K562 (cell line): Measurements from ENCODE around the gene SCYL3. TPM values are rescaled to one million over a fixed set of nuclear protein-coding genes. Genes with fewer than 3 reads are reported as not detected.

Experiments used
- ATAC-seq: fragments of 200-7000 bp; cut with Tn5 transposase; 3 replicates; pipeline ENCODE4 v1.9.1; 2020; ENCODE audit warnings: moderate library complexity
- BruUV-seq: library from RNA; stranded (reverse); fragments of 400-500 nt; replicated peaks from 2 replicates; lab custom pipeline; 2021; lab: Mats Ljungman, UMichigan
- CTCF ChIA-PET: fragments of 300-600 bp; formaldehyde crosslinking; extraction: SDS; loops from one replicate; lab custom pipeline; 2021; ENCODE audit warnings: low intra/inter-chr PET ratio; lab: Yijun Ruan, JAX
- POLR2A ChIA-PET: fragments of 300-600, 350-650 bp; sonication (Branson Sonifier 250); formaldehyde crosslinking; extraction: SDS; loops from one replicate; lab custom pipeline; 2021; ENCODE audit warnings: antibody characterized with exemption, inconsistent platforms; lab: Yijun Ruan, JAX
- DNase-seq, 4 experiments: peaks; one replicate each; pipeline versions ENCODE4 v3.0.0 to v3.0.0-alpha.2; 2011 to 2018; ENCODE audit warnings: low spot score in 3 of 4, mixed read lengths in 3 of 4; ENCODE audit errors: extremely low read depth in 1 of 4
- FAIRE-seq: peaks from 2 replicates; lab custom pipeline; 2011; peaks lifted over from hg19 to GRCh38; lab: Jason Lieb, UNC
- H2AFZ ChIP-seq: 2 replicates; pipeline ENCODE4 v1.6.0; 2011; ENCODE audit warnings: low read depth, low read length, control low read depth, inconsistent platforms
- H3K27ac ChIP-seq: fragments of 200-600 bp; 3 replicates; pipeline ENCODE4 v1.8.0; 2011; ENCODE audit warnings: low read depth, mild to moderate bottlenecking, control low read depth, inconsistent platforms, low read length, moderate library complexity, mixed read lengths; ENCODE audit errors: extremely low read depth
- H3K27me3 ChIP-seq, 2 experiments: fragments of 300-600 bp in 1 of 2; 2 replicates in 1 of 2; 3 replicates in 1 of 2; pipeline versions ENCODE4 v1.6.0 to v1.8.0; 2011; ENCODE audit warnings: inconsistent platforms in 2 of 2, low read length in 2 of 2, mild to moderate bottlenecking in 1 of 2, mixed read lengths in 1 of 2, moderate library complexity in 1 of 2; ENCODE audit not compliant: control insufficient read depth in 2 of 2, insufficient read depth in 2 of 2
- H3K36me3 ChIP-seq: fragments of 300-600 bp; 3 replicates; pipeline ENCODE4 v1.8.0; 2011; ENCODE audit warnings: mild to moderate bottlenecking, low read length, inconsistent platforms; ENCODE audit not compliant: control insufficient read depth, insufficient read depth
- H3K4me1 ChIP-seq, 2 experiments: fragments of 200-600 bp in 1 of 2; replicated peaks in 1 of 2; 2 replicates in 1 of 2; 3 replicates in 1 of 2; pipeline versions ENCODE4 v1.5.1 to v1.8.0; 2011; ENCODE audit warnings: inconsistent platforms in 2 of 2, low read length in 2 of 2, mild to moderate bottlenecking in 1 of 2, mixed read lengths in 1 of 2, moderate library complexity in 1 of 2; ENCODE audit not compliant: control insufficient read depth in 2 of 2, insufficient read depth in 2 of 2
- H3K4me2 ChIP-seq: 2 replicates; pipeline ENCODE4 v1.6.1; 2011; ENCODE audit warnings: low read length, control low read depth, inconsistent platforms, mixed read lengths; ENCODE audit not compliant: insufficient read depth
- H3K4me3 ChIP-seq: fragments of 200-600 bp; sonication (generic), shearing (Covaris generic); 2 replicates; pipeline ENCODE4 v1.5.1; 2016; ENCODE audit warnings: control low read depth, inconsistent platforms
- H3K79me2 ChIP-seq: fragments of 200-600 bp; 3 replicates; pipeline ENCODE4 v1.8.0; 2011; ENCODE audit warnings: low read length, inconsistent platforms; ENCODE audit not compliant: control insufficient read depth, insufficient read depth
- H3K9ac ChIP-seq, 2 experiments: 2 replicates each; pipeline versions ENCODE4 v1.6.0 to v1.6.1; 2011; ENCODE audit warnings: low read depth in 2 of 2, low read length in 2 of 2, control low read depth in 1 of 2, inconsistent platforms in 1 of 2, mild to moderate bottlenecking in 1 of 2, mixed read lengths in 1 of 2; ENCODE audit not compliant: insufficient read depth in 1 of 2
- H3K9me1 ChIP-seq: one replicate; pipeline ENCODE4 v1.6.0; 2011; ENCODE audit warnings: inconsistent platforms, mild to moderate bottlenecking, low read length, moderate library complexity; ENCODE audit not compliant: control insufficient read depth, insufficient read depth
- H3K9me3 ChIP-seq: replicated peaks from 2 replicates; pipeline ENCODE4 v1.5.1; 2011; ENCODE audit warnings: low read depth, low read length, inconsistent platforms; ENCODE audit not compliant: control insufficient read depth, insufficient read depth
- H4K20me1 ChIP-seq: replicated peaks from 2 replicates; pipeline ENCODE4 v1.6.1; 2011; ENCODE audit warnings: low read length, inconsistent platforms, mixed read lengths; ENCODE audit not compliant: control insufficient read depth, insufficient read depth
- HBP1 ChIP-seq: fragments of 450-650 bp; formaldehyde crosslinking; IDR thresholded peaks from 2 replicates; pipeline ENCODE4 v1.4.0; 2022; ENCODE audit warnings: missing genetic modification characterization
- PYGO2 ChIP-seq: fragments of 450-650 bp; IDR thresholded peaks from 2 replicates; pipeline ENCODE4 v1.6.1; 2016; ENCODE audit warnings: mild to moderate bottlenecking, missing genetic modification characterization, moderate library complexity, missing compliant biosample characterization
- ZNF79 ChIP-seq: fragments of 250-450 bp; sonication (Bioruptor Pico); IDR thresholded peaks from 2 replicates; pipeline ENCODE4 v1.4.0; 2020; ENCODE audit warnings: low read depth, mild to moderate bottlenecking, moderate library complexity
- WGBS: fragments of 100-300 bp; shearing (Covaris generic); methylation state at CpG from one replicate; pipeline ENCODE4 v1.1.6; 2016; ENCODE audit warnings: low coverage, mixed read lengths; ENCODE audit not compliant: insufficient coverage; ENCODE audit errors: missing lambda C conversion rate; 5-methylcytosine and 5-hydroxymethylcytosine counted together
- in situ Hi-C: fragments of 300-500 bp; cut with MboI; formaldehyde crosslinking; loops from 4 replicates; pipeline ENCODE4 v1.15.0; 2018; ENCODE audit warnings: inconsistent platforms, mixed read lengths
- intact Hi-C: fragments of 100-400 bp; cut with micrococcal nuclease; formaldehyde crosslinking; loops from 2 replicates; pipeline ENCODE4 v1.14.2; 2022
- polyA plus RNA-seq, 8 experiments: library from polyadenylated mRNA; depleted of rRNA in 4 of 8; stranded (reverse) in 5 of 8; unstranded in 3 of 8; fragments of >200 nt; fragmentation: Nextera tagmentation in 2 of 8; fragmentation: Illumina TruSeq in 1 of 8; extraction: Ambion mirVana in 2 of 8; extraction: Trizol in 1 of 8; gene quantifications; 2 replicates each; pipeline versions ENCODE4 v1.2.1 to v1.2.3, GENCODE V29; 2011 to 2014; ENCODE audit warnings: inconsistent platforms in 1 of 8, missing spikeins in 1 of 8
- total RNA-seq, 7 experiments: library from RNA; depleted of rRNA in 6 of 7; stranded (reverse); fragments of >200 nt in 6 of 7; fragmentation: Illumina TruSeq in 2 of 7; extraction: Trizol in 2 of 7; gene quantifications; 2 replicates each; pipeline versions ENCODE4 v1.2.1 to v1.2.3, GENCODE V29; 2011 to 2021; ENCODE audit warnings: low replicate concordance in 1 of 7
- TF ChIP-seq, protein P1 (sequence below): fragments of 250-450 bp; sonication (Bioruptor Pico); IDR thresholded peaks from 2 replicates; pipeline ENCODE4 v1.8.0; 2022; ENCODE audit warnings: moderate library complexity, mild to moderate bottlenecking, inconsistent platforms
- TF ChIP-seq, protein P2 (sequence below): fragments of 200-800 bp; sonication (Bioruptor generic); IDR thresholded peaks from 2 replicates; pipeline ENCODE4 v1.6.1; 2016; ENCODE audit warnings: missing genetic modification characterization, missing compliant biosample characterization

The SCYL3 gene
- total and polyA plus RNA-seq, 9 of the 15 experiments (the other 6 are each of a cell fraction or from before 2014, with no cell fraction given): 3.6 to 11.4 (median 7.1) TPM

- Histone ChIP-seq H3K36me3 (peaks cover 85% of the 10 kb centered on the region), H3K9me3 (no peaks in the 10 kb centered on the region), H4K20me1 (no peaks in the 10 kb centered on the region), H3K27me3 (no peaks in the 10 kb centered on the region), H3K4me1 (no peaks in the 10 kb centered on the region), H3K9ac (no peak overlapping the region), H3K9me1 (no peaks in the 10 kb centered on the region), H3K79me2 (no peaks in the 10 kb centered on the region), H3K4me2 (no peak overlapping the region), H3K27ac (no peak overlapping the region), H2AFZ (no peak overlapping the region), H3K4me3 (no peak overlapping the region)
- BruUV-seq: no TSS peak
- TF ChIP-seq HBP1 (CRISPR knock-in tag): no peak
- ATAC-seq (no peak), FAIRE-seq (no peak), DNase-seq (no peak)
- intact Hi-C loops (loop anchor here (10.0 kb wide), 1 partner anchor 340 kb away; no protein-coding TSS in a partner anchor), in situ Hi-C loops (loop anchor here (10.0 kb wide), 1 partner anchor 250 kb away; no protein-coding TSS in a partner anchor)
- 94% methylated on average over 2 of the region's 2 CpGs for whole genome bisulfite sequencing
- ChIA-PET CTCF (interaction anchor here (0.5 kb wide), 1 partner anchor 95 kb away, joined by 3 read pairs; no protein-coding TSS in a partner anchor), POLR2A (no interaction called here)
Measured at GRCh38 chr1:169804941-169805340, 88.8 kb downstream of the SCYL3 start.

- no peak overlapping the region for H2AFZ ChIP-seq
- no peaks in the 10 kb centered on the region for H3K9me1 ChIP-seq
- H3K27ac ChIP-seq: no peak overlapping the region
- FAIRE-seq (no peak), ATAC-seq (no peak), DNase-seq (no peak)
- CTCF ChIA-PET: no interaction called here
- POLR2A ChIA-PET: interaction anchor here (0.5 kb wide), 1 partner anchor 198 kb away, joined by 3 read pairs; no protein-coding TSS in a partner anchor
- in situ Hi-C loops (loop anchor here (10.0 kb wide), 1 partner anchor 248 kb away; no protein-coding TSS in a partner anchor), intact Hi-C loops (loop anchor here (10.0 kb wide), 1 partner anchor 338 kb away; no protein-coding TSS in a partner anchor)
- no peaks in the 10 kb centered on the region for H3K9me3 ChIP-seq
- H3K27me3 ChIP-seq: no peaks in the 10 kb centered on the region
- BruUV-seq: no TSS peak
- H3K4me3 ChIP-seq: no peak overlapping the region
- H4K20me1 ChIP-seq: no peaks in the 10 kb centered on the region
- H3K4me1 ChIP-seq: no peaks in the 10 kb centered on the region
- H3K79me2 ChIP-seq: peaks cover 7% of the 10 kb centered on the region; the same call in 2 of the 3 replicates
- no peak overlapping the region for H3K9ac ChIP-seq
- H3K36me3 ChIP-seq: peaks cover 80% of the 10 kb centered on the region
- no peak overlapping the region for H3K4me2 ChIP-seq
- TF ChIP-seq PYGO2 (tag) (no peak), ZNF79 (CRISPR knock-in tag) (no peak)
- TF ChIP-seq, protein P1, sequence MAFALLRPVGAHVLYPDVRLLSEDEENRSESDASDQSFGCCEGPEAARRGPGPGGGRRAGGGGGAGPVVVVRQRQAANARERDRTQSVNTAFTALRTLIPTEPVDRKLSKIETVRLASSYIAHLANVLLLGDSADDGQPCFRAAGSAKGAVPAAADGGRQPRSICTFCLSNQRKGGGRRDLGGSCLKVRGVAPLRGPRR (CRISPR knock-in tag): no peak
- TF ChIP-seq, protein P2, sequence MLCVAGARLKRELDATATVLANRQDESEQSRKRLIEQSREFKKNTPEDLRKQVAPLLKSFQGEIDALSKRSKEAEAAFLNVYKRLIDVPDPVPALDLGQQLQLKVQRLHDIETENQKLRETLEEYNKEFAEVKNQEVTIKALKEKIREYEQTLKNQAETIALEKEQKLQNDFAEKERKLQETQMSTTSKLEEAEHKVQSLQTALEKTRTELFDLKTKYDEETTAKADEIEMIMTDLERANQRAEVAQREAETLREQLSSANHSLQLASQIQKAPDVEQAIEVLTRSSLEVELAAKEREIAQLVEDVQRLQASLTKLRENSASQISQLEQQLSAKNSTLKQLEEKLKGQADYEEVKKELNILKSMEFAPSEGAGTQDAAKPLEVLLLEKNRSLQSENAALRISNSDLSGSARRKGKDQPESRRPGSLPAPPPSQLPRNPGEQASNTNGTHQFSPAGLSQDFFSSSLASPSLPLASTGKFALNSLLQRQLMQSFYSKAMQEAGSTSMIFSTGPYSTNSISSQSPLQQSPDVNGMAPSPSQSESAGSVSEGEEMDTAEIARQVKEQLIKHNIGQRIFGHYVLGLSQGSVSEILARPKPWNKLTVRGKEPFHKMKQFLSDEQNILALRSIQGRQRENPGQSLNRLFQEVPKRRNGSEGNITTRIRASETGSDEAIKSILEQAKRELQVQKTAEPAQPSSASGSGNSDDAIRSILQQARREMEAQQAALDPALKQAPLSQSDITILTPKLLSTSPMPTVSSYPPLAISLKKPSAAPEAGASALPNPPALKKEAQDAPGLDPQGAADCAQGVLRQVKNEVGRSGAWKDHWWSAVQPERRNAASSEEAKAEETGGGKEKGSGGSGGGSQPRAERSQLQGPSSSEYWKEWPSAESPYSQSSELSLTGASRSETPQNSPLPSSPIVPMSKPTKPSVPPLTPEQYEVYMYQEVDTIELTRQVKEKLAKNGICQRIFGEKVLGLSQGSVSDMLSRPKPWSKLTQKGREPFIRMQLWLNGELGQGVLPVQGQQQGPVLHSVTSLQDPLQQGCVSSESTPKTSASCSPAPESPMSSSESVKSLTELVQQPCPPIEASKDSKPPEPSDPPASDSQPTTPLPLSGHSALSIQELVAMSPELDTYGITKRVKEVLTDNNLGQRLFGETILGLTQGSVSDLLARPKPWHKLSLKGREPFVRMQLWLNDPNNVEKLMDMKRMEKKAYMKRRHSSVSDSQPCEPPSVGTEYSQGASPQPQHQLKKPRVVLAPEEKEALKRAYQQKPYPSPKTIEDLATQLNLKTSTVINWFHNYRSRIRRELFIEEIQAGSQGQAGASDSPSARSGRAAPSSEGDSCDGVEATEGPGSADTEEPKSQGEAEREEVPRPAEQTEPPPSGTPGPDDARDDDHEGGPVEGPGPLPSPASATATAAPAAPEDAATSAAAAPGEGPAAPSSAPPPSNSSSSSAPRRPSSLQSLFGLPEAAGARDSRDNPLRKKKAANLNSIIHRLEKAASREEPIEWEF: no peak
Measured at GRCh38 chr1:169802888-169803287, 90.8 kb downstream of the SCYL3 start.
